ENCODE data around the gene EFHC2.

The EFHC2 gene

DNA sequence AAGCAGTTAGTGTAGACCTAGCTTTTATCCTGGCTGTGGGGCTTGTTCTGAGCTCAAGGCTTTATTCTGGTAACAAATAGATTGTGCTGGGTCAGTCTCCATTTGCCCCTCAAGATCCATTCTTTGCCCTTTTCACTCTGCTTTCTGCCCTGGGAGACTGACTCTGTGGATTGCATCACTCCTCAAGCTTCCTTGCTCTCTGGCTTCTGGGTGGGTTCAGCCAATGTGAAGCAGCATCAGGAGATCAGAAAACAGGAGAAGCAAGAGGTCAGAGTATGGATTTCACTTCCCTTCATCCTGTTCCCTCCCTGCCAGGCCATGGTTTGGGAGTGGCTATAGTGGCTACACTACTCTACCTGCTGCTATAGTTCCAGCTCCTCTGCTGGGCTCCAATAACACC, 186.2 kb downstream of the EFHC2 start:
- Histone ChIP-seq H3K27me3 (ENCODE audit: insufficient read depth, insufficient read length) (no peaks in the 10 kb centered on the region), H3K9ac (ENCODE audit: insufficient read length, low read depth) (no peak overlapping the region), H3K4me1 (ENCODE audit: insufficient read depth, insufficient read length) (no peaks in the 10 kb centered on the region), H3K36me3 (ENCODE audit: insufficient read depth, insufficient read length, low read length) (no peaks in the 10 kb centered on the region), H3K9me3 (ENCODE audit: insufficient read depth, low read length) (no peaks in the 10 kb centered on the region), H3K4me3 (ENCODE audit: insufficient read length, low read depth) (no peak overlapping the region)
- DNase-seq (ENCODE audit: low read depth, low spot score) = no peak
- no peak for TF ChIP-seq ZNF274 (IDR thresholded peaks at IDR 0.05; ENCODE audit: low read depth, low read length)
- no peak for TF ChIP-seq YY1 (IDR thresholded peaks at IDR 0.05; ENCODE audit: insufficient read depth, insufficient read length)
- TF ChIP-seq SUZ12 (IDR thresholded peaks at IDR 0.05; ENCODE audit: extremely low read depth, insufficient read depth, insufficient read length) = no peak

DNA sequence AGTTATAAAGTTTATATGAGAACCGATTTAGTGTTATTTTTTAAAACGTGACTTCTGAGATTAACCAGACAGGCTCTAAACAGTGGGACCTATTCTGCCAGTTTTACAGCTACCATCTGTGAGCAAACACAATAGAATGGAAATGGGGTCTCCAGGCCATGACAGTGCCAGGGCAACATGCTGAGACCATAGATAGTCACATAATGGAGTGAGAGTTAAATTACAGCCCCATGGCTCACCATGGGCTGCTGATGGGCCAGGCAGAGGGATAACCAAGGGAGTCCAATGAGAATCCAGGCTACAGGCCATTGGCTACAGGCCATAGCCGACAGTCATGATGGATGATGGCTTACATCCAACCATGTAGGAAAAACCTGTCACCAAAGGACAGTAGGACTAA, 186.7 kb downstream of the EFHC2 start:
- TF ChIP-seq SUZ12 (IDR thresholded peaks at IDR 0.05; ENCODE audit: extremely low read depth, insufficient read depth, insufficient read length) (no peak), ZNF274 (IDR thresholded peaks at IDR 0.05; ENCODE audit: low read depth, low read length) (no peak), YY1 (IDR thresholded peaks at IDR 0.05; ENCODE audit: insufficient read depth, insufficient read length) (no peak)
- no peak overlapping the region for H3K4me3 ChIP-seq (ENCODE audit: insufficient read length, low read depth)
- DNase-seq (ENCODE audit: low read depth, low spot score) = no peak
- no peaks in the 10 kb centered on the region for H3K27me3 ChIP-seq (ENCODE audit: insufficient read depth, insufficient read length)
- H3K9ac ChIP-seq (ENCODE audit: insufficient read length, low read depth) = no peak overlapping the region
- no peaks in the 10 kb centered on the region for H3K4me1 ChIP-seq (ENCODE audit: insufficient read depth, insufficient read length)
- H3K36me3 ChIP-seq (ENCODE audit: insufficient read depth, insufficient read length, low read length) = no peaks in the 10 kb centered on the region
- no peaks in the 10 kb centered on the region for H3K9me3 ChIP-seq (ENCODE audit: insufficient read depth, low read length)

GRCh38 chrX:44155126-44155525, 188.3 kb downstream of the EFHC2 start:
- TF ChIP-seq YY1 (IDR thresholded peaks at IDR 0.05; ENCODE audit: insufficient read depth, insufficient read length) = no peak
- no peak for TF ChIP-seq SUZ12 (IDR thresholded peaks at IDR 0.05; ENCODE audit: extremely low read depth, insufficient read depth, insufficient read length)
- TF ChIP-seq ZNF274 (IDR thresholded peaks at IDR 0.05; ENCODE audit: low read depth, low read length) = no peak
- no peak overlapping the region for H3K9ac ChIP-seq (ENCODE audit: insufficient read length, low read depth)
- H3K9me3 ChIP-seq (ENCODE audit: insufficient read depth, low read length) = no peaks in the 10 kb centered on the region
- no peaks in the 10 kb centered on the region for H3K36me3 ChIP-seq (ENCODE audit: insufficient read depth, insufficient read length, low read length)
- H3K4me1 ChIP-seq (ENCODE audit: insufficient read depth, insufficient read length) = no peaks in the 10 kb centered on the region
- DNase-seq (ENCODE audit: low read depth, low spot score) = no peak
- no peaks in the 10 kb centered on the region for H3K27me3 ChIP-seq (ENCODE audit: insufficient read depth, insufficient read length)
- no peak overlapping the region for H3K4me3 ChIP-seq (ENCODE audit: insufficient read length, low read depth)

GRCh38 chrX:44152852-44153251, 190.6 kb downstream of the EFHC2 start:
- Histone ChIP-seq H3K4me3 (ENCODE audit: insufficient read length, low read depth) (no peak overlapping the region), H3K27me3 (ENCODE audit: insufficient read depth, insufficient read length) (no peaks in the 10 kb centered on the region), H3K36me3 (ENCODE audit: insufficient read depth, insufficient read length, low read length) (no peaks in the 10 kb centered on the region), H3K4me1 (ENCODE audit: insufficient read depth, insufficient read length) (no peaks in the 10 kb centered on the region), H3K9ac (ENCODE audit: insufficient read length, low read depth) (no peak overlapping the region), H3K9me3 (ENCODE audit: insufficient read depth, low read length) (no peaks in the 10 kb centered on the region)
- DNase-seq (ENCODE audit: low read depth, low spot score) = no peak
- TF ChIP-seq YY1 (IDR thresholded peaks at IDR 0.05; ENCODE audit: insufficient read depth, insufficient read length) (no peak), SUZ12 (IDR thresholded peaks at IDR 0.05; ENCODE audit: extremely low read depth, insufficient read depth, insufficient read length) (no peak), ZNF274 (IDR thresholded peaks at IDR 0.05; ENCODE audit: low read depth, low read length) (no peak)

- DNase-seq (ENCODE audit: low read depth, low spot score) = no peak
- TF ChIP-seq ZNF274 (IDR thresholded peaks at IDR 0.05; ENCODE audit: low read depth, low read length) (no peak), SUZ12 (IDR thresholded peaks at IDR 0.05; ENCODE audit: extremely low read depth, insufficient read depth, insufficient read length) (no peak), YY1 (IDR thresholded peaks at IDR 0.05; ENCODE audit: insufficient read depth, insufficient read length) (no peak)
- no peaks in the 10 kb centered on the region for H3K27me3 ChIP-seq (ENCODE audit: insufficient read depth, insufficient read length)
- H3K4me1 ChIP-seq (ENCODE audit: insufficient read depth, insufficient read length) = no peaks in the 10 kb centered on the region
- H3K9me3 ChIP-seq (ENCODE audit: insufficient read depth, low read length) = no peaks in the 10 kb centered on the region
- H3K4me3 ChIP-seq (ENCODE audit: insufficient read length, low read depth) = no peak overlapping the region
- no peak overlapping the region for H3K9ac ChIP-seq (ENCODE audit: insufficient read length, low read depth)
- no peaks in the 10 kb centered on the region for H3K36me3 ChIP-seq (ENCODE audit: insufficient read depth, insufficient read length, low read length)
Measured at GRCh38 chrX:44147130-44147529, 196.3 kb downstream of the EFHC2 start.

- H3K27me3 ChIP-seq (ENCODE audit: insufficient read depth, insufficient read length) = no peaks in the 10 kb centered on the region
- no peaks in the 10 kb centered on the region for H3K36me3 ChIP-seq (ENCODE audit: insufficient read depth, insufficient read length, low read length)
- no peak overlapping the region for H3K9ac ChIP-seq (ENCODE audit: insufficient read length, low read depth)
- DNase-seq (ENCODE audit: low read depth, low spot score) = peak; percentile 20
- no peaks in the 10 kb centered on the region for H3K9me3 ChIP-seq (ENCODE audit: insufficient read depth, low read length)
- TF ChIP-seq ZNF274 (IDR thresholded peaks at IDR 0.05; ENCODE audit: low read depth, low read length) (no peak), YY1 (IDR thresholded peaks at IDR 0.05; ENCODE audit: insufficient read depth, insufficient read length) (no peak)
- no peak overlapping the region for H3K4me3 ChIP-seq (ENCODE audit: insufficient read length, low read depth)
- no peaks in the 10 kb centered on the region for H3K4me1 ChIP-seq (ENCODE audit: insufficient read depth, insufficient read length)
Measured at GRCh38 chrX:44144177-44144945, 199.1 kb downstream of the EFHC2 start.

GRCh38 chrX:44143061-44143602, 200.3 kb downstream of the EFHC2 start:
- Histone ChIP-seq H3K4me3 (ENCODE audit: insufficient read length, low read depth) (no peak overlapping the region), H3K27me3 (ENCODE audit: insufficient read depth, insufficient read length) (no peaks in the 10 kb centered on the region), H3K36me3 (ENCODE audit: insufficient read depth, insufficient read length, low read length) (no peaks in the 10 kb centered on the region), H3K4me1 (ENCODE audit: insufficient read depth, insufficient read length) (no peaks in the 10 kb centered on the region), H3K9me3 (ENCODE audit: insufficient read depth, low read length) (no peaks in the 10 kb centered on the region), H3K9ac (ENCODE audit: insufficient read length, low read depth) (no peak overlapping the region)
- no peak for DNase-seq (ENCODE audit: low read depth, low spot score)
- no peak for TF ChIP-seq YY1 (IDR thresholded peaks at IDR 0.05; ENCODE audit: insufficient read depth, insufficient read length)
- no peak for TF ChIP-seq SUZ12 (IDR thresholded peaks at IDR 0.05; ENCODE audit: extremely low read depth, insufficient read depth, insufficient read length)
- no peak for TF ChIP-seq ZNF274 (IDR thresholded peaks at IDR 0.05; ENCODE audit: low read depth, low read length)
